GM18873 (cell line): ENCODE data around the gene CD207.
"Not testable (repeated sequence)": the region's sequence is repeated elsewhere in the genome, so short reads cannot be mapped to it uniquely, and the experiment has no call there.

Source experiments
- ATAC-seq: cut with Tn5 transposase; IDR thresholded peaks from one replicate; pipeline ENCODE4 v1.9.1; 2021; ENCODE audit warnings: mild to moderate bottlenecking, moderate library complexity, moderate number of reproducible peaks; ENCODE audit not compliant: unreplicated experiment, low FRiP score

CD207 gene

GRCh38 chr2:70829916-70830315, 5.7 kb downstream of the CD207 start:
- no peak for ATAC-seq

GRCh38 chr2:70828914-70829824, 6.4 kb downstream of the CD207 start:
- no peak for ATAC-seq

GRCh38 chr2:70828115-70828514, 7.5 kb downstream of the CD207 start:
- no peak for ATAC-seq

GRCh38 chr2:70827388-70827787, 8.2 kb downstream of the CD207 start:
- ATAC-seq: no peak

GRCh38 chr2:70826696-70827350, 8.8 kb downstream of the CD207 start:
- ATAC-seq: no peak

- ATAC-seq: no peak
Observed at GRCh38 chr2:70823249-70823648, 12.4 kb downstream of the CD207 start.

- ATAC-seq: no peak
Observed at GRCh38 chr2:70822843-70823242, 12.8 kb downstream of the CD207 start.

- ATAC-seq: no peak
Observed at GRCh38 chr2:70820499-70820898, 15.1 kb downstream of the CD207 start, which contains the start of gene CLEC4F. CLEC4F (minus strand) TSS chr2:70820599; CDS start chr2:70820523, 76 bp downstream.

- no peak for ATAC-seq
Observed at GRCh38 chr2:70817284-70817954, 18.2 kb downstream of the CD207 start.

GRCh38 chr2:70816726-70817125, 18.9 kb downstream of the CD207 start:
- ATAC-seq: no peak

- ATAC-seq: no peak
Observed at GRCh38 chr2:70808983-70809958, 26.3 kb downstream of the CD207 start.

- no peak for ATAC-seq
Observed at GRCh38 chr2:70807828-70808118, 27.8 kb downstream of the CD207 start.

GRCh38 chr2:70807102-70807827, 28.4 kb downstream of the CD207 start:
- no peak for ATAC-seq

- ATAC-seq: no peak
Observed at GRCh38 chr2:70806620-70807019, 29.0 kb downstream of the CD207 start.

GRCh38 chr2:70806013-70806412, 29.6 kb downstream of the CD207 start:
- no peak for ATAC-seq

- ATAC-seq: no peak
Observed at GRCh38 chr2:70801607-70802263, 33.9 kb downstream of the CD207 start.

GRCh38 chr2:70799706-70800105, 35.9 kb downstream of the CD207 start:
- no peak for ATAC-seq

GRCh38 chr2:70797996-70798395, 37.6 kb downstream of the CD207 start:
- ATAC-seq: not testable (repeated sequence)

GRCh38 chr2:70797506-70797905, 38.1 kb downstream of the CD207 start:
- no peak for ATAC-seq
